GM21381 (cell line): ENCODE data around the gene ZNF608.

ENCODE experiments used
- ATAC-seq: cut with Tn5 transposase; IDR thresholded peaks from one replicate; pipeline ENCODE4 v1.9.1; 2021; ENCODE audit warnings: mild to moderate bottlenecking, moderate library complexity; ENCODE audit not compliant: unreplicated experiment

ZNF608 gene

DNA sequence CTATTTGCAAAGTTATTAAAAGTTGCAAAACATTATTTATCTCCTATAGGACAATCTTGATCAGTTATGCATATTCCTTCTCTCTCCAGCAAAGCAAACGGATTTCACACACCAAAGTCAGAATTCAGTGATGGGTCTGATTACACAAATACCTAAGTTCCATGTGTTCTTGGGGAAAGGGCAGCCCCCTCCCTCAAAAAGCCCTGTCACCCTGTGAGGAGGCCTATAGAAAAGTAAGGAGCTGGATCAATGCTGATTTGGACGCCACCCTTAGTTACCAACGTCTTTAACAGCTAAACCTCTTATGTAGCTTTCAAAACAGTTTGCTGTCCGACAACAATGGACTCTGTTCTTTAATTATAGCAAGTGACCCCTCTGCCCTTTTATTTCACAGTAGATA, 6.4 kb downstream of the ZNF608 start:
- no peak for ATAC-seq

DNA sequence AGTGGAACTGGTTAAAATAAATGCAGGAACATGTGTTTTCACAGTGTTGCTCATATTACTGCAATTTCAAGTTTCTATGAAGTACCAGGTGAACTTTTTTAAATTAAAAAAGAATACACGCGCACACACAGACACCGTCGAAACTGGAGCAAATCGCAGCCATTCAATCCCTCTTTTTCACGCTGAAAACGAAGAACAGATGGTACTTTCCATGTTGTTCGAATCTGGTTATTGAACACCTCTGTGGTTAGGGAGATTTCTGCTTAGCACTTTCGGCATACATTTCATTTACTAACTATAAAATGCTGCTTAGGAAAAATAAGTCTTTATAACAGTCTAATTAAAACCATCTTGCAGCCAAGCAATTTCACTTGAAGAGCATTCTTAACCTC, 6.8 kb downstream of the ZNF608 start:
- ATAC-seq: no peak

DNA sequence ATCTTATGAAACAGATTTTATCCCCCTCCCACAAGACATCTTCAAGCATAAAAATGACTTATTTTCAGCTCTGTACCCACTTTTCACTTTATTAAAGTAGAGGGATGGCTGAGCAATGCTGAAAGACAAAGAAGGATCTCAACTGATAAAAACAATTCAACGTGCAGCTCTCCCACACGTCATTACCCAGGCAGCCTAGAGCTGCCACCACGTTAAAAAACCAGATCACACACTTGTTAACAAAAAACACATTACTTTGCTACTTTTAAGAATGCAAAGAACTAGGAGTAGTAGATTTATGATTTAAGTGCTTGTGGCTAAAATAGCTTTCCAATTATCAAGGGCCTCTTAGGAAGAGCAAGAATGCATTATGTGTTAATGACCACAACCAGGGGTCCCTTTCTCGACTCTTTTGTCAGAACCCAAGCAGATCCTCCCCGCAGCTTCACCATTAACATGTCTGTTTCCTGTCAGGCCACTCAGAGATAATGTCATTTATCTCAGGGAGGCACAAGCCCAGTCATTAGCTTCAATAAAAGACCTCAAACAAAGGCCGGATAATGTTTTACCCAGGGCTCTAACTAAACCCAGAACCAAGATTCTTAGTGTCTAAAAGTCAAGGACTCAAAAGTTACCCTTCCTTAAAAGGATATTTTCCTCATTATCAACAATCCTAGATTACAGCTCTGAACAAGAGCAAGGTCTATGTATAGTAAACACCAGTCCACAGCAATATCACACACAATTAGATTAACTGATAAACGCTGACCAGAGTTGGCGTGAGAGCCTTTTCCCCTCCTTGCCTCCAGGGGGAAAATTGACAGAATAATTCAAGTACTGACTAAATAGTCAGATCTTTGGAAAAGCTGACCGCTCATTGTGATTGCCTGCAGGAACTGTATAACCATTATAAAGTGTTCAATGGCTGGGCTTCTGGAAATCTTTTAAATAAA, 7.5 kb downstream of the ZNF608 start:
- ATAC-seq: no peak

DNA sequence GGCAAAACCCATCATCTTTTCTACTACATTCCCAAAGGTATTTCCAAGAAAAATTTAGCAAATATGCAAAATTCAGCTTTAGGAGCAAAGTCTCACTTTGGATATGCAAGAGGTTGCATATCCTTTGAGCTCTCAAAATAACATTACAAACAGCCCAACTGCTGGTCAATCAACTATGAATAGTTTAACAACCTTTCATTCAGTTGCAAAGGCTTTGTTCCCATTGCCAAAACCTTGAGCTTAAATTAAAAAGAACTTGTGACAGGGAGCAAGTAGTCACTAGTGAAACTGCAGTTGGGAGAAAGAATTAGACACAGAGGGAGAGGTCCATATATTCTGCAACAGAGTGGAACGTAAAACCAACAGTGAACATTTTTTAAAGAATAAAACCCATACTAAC, 8.8 kb downstream of the ZNF608 start:
- no peak for ATAC-seq

DNA sequence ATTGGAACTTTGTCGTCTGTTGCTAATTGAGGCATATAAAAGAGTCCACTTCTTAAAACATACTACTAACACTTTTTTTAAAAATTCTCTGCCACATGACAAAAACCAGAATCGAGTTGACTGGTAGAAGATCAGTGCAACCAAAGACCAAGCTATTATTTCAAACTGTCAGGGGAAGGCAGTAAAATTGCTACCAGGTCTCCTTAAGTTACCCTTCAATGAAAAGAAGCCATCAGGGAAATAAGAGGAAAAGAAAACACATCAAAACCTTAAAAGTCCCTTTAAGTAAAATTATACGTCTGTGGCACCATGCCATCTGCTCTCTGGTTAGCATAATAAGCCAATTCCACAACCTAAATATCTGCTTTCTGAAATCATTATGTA, 9.6 kb downstream of the ZNF608 start:
- ATAC-seq: no peak

DNA sequence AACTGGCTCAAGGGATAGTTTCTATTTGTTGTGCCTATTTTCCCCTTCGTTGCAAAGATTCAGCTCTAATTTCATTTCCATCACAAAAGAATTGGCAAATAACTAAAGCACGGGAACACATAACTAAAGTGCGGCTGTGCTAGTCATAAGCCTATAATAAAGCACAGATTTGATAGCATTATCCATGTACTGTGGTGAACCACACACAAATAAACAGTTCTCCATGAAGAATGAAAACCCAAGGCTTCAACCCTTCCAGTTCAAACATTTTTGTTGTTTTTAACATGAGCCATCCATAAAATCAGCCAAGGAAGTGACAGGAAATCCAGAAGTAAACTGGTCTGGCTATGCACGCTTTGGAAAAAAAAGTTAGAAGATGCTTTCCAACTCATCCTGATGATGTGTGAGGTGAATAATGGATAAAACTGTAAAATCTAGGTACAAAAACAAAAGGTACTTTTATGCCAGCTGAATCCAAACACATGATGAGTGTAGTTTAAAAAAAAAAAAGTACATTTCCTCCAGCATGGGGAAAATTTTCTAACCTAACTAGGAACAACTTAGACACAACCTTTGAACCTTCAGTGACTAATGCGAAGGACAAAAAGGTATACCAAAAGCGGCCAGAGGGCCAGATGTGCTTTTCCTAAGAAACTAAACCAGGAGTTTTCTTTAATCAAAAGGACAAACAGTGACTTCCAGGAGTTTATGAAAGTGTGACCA, 10.2 kb downstream of the ZNF608 start:
- ATAC-seq: no peak

DNA sequence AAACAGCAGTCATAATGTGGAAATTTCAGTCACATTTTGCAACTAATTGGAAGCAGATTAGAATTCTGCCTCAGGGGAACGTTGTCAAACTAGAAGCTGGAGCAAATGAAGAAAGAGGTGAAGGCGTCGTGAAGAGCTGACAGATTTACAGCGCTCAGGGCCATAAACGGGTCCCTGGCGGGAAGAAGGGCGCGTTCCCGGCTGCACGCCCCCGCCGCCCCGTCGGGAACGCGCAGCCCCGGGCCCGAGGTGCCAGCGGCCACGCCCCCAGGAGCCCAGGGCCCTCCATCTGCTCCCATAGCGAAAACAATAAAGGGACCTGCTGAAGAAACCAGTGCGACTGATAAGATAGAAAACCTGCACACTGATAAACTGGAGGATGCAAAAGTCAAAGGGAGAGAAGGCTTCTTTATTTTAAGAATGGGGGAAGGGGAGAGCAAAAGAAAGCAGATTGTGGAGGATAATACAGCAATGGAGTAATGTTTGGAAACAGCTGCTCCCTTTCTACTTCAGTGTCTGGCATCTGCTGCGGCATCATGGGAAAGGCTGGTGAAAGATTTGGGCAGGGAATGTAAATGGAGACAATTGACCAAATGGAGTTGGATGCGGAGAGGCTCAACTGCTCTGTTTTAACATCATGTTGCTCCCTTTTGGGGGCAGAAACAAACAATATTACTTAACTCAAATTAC, 11.1 kb downstream of the ZNF608 start:
- ATAC-seq: no peak

DNA sequence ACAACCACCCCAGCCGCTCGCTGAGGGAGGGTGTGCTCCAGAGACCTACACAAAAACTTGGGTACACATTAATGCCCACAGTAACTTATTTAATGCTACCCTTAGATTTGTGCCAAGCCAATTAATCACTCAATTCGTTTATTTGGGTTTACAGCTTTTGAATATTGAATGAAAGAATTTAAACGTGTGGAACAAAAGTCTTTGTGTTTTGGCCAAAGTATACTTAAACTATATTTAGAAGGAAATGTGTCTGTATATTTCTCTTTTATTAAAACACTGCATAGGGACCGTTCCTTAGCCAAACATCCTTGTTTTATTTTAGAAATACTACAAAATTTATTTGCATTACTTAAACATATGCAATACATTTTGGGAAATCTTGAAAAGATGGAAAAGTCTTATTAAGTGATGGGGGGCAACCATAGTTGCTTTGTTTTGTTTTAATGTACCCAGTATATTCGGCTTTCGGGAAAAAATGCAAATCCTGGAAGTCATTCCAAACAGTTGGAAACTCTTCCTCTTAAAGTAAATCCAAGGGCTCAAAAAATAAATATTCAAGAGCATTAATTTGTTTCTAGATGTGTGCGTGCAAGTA, 11.8 kb downstream of the ZNF608 start:
- ATAC-seq: no peak

DNA sequence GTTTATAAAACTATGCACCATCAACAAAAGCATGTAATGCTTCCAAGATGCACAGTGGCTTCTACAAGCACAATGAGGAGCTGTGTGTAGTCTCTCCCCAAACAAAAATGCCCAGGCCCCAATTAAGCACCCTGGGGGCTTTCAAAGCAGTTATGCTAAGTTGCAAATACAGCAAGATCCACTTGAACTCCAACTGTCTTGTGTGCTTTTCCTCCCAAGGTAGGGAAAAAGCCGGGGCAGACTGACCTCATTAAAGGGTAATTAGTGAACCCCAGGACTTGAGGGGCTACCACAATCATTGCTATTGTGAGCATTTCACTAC, 13.1 kb downstream of the ZNF608 start:
- no peak for ATAC-seq

DNA sequence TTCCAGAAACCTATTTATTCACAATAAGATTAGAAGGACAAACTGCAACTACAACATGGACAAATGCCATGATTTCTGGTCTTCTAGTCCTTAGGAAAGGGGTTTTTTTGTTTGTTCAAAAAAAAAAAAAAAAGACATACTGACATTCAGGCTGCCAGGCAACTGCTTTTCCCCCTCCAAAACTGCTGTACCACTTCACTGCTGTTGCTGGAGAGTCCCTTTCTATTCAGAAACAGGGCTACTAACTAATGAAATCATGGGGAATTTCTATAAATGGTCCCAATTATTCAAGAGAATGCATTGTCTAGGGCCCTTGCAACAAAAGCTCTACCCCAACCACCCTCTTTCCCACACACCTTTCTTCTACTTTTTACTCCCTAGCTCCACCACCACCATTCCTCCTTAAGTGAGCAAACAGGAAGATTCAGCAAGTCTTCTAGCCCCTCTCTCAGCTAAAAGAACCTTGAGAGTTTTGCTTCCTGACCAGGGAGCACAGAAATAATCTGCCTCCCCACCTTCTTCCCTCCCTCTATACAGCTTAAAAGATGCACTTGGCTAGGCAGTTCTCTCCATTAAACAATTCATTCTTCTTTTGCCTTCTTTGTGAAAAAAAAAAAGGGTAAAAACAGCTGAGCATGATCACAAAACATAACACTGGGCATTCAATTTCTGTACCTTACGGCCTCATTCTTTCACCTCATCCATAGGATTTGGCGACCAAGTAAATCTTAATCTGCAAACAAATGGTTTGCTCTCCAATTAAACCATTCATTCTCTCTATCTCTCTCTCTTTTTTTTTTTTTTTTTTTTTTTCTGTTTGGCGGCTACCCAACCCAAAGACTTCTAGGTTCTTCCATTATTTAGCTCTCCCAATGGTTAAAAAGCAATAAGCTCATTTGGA, 13.8 kb downstream of the ZNF608 start:
- no peak for ATAC-seq

DNA sequence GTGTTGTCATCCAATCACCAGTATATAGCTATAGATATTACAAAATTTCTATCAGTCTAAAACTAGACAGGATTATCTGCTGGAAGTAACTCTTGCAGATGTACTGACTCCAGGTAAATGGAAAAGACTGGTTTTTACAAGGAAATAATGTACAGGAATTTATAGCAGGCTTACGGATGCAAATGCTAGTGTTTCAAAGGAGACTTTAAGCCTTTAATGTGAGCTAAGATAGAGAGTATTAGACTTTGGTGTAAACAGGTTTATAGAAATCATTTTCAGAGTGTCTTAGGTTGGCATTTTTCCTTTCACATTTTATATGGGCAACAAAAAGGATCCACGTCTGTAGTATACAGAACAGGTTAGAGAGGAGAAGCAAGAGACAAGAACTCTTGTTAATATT, 16.1 kb downstream of the ZNF608 start:
- ATAC-seq: no peak

DNA sequence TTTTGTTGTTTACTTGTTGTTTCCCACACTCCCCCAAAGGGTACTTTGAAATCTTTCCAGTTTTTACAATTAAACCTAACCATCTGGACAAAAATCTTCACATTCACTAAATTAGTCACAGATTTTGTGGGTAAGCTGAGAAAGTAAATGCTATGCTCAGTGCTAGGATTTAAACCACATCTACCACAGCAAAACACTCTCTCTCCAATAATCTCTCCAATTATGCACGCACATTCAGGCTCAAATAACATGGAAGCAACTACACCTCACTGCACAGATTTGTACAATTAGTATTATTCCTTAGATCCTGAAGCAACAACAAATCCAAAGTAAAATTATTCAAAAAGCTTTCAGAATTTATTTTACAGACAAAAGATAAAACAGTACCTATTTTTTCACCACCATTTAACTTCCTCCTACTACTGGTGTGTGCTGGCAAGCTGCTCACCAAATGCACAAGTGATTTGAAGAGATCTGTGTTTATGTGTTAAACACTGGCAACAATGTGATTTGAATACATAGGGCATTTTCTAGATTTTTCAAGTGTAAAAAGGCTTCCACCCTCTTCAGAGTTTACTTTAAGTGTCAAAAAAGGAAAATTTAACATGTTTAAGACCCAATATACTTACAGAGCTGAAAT, 16.6 kb downstream of the ZNF608 start:
- peak; percentile 53 for ATAC-seq

DNA sequence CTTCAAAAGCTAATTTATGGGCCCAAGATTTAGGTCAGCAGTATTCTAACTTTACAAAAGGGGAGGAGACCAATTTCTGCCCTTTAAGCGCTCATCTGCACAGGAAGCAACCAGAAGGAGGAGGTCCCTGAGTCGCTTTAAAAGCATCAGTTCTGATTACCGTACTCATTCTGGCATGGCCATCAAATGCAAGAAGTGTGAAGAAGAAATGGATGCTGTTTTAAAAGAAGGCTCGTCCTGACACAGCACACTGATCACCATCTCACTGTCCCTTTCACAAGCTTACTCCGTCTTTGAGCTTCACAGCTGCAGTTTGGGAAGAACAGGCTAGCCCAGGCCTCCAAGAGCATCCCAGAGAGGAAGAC, 17.5 kb downstream of the ZNF608 start:
- no peak for ATAC-seq

DNA sequence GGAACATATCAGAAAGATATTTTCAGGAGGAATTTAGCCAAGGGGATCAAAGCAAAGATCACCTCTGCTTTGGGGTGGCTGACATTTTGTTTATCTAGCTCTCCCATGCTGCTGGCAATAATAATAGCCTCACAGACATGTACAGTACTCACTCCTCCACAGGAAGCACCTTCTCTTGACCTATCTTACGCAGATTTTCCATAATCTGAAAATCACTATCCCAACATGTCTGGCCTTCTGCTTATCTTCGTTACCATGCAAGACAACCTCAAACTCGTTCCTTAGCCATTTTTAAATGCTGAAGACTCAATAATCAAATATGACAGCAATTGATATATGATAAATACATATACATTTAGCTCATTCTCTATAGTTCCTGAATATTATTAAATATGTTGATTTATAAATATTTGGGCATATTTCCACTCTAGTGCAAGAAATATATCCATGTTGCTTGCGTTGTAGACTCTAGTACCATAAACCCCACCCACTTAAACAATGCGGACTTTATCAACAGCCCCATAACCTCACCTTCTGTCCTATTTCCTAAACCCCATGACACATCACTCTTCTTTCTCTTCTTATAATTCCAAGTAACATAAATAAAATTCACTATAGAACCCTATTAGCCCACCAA, 18.0 kb downstream of the ZNF608 start:
- ATAC-seq: no peak

DNA sequence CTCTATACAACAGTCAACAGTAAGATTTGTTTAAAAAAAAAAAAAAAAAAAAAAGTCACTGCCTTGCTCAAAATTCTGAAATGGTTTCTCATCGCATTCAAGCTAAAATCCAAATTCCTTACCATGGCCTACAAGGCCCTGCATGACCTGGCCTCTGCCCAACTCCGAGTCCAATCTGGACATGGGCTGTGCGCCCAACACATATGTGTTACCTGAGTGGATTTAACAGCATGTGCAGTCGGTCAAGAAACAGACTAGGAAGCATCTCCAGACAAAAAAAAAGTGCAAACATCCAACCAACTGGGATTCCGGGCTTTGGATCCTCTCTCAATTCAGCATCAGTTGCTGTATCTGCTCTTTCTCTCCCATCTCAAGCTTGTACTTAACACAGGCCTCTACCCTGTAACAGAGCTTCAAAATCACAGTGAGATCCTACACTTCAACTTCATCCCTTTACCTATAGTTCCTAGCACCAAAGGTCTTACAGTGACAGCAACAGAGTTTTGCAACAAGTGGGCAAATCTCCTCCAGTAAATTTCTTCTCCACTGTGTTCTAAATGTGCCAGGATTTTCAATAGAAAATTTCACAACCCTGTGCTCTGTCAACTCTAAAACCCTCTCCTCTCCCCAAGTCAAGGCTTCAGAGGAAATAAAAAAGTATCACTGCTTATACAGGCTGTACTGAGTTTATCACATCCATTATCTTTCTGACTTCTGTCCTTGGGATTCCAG, 19.6 kb downstream of the ZNF608 start:
- no peak for ATAC-seq

DNA sequence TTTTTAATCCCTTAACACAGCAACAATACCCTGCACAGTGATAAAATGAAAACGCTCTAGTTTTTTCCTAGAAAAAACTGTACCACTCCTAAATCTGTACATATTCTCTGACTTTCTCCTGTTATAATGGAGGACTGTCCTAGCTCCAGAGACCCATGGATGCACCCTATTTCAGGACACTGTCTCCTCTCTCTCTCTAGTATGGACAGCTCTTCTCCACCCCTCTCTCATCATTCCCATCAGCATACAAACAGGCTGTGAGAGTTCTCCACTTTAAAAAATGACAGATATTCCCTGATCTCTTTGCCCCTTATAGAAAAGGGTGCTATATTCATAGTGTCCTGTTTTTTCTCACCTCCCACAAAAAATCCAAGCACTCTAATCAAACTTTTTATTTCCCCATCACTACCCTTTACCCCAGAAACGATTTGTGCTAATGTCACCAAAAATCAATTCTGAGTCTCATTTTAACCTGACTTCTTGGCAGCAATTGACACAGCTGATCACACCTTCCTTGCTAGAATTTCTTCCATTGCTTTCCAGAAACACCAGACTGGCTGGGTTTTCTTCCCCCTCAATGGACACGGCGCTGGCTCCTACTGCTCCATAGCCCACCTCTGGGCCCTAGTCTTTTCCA, 20.7 kb downstream of the ZNF608 start:
- ATAC-seq: no peak

DNA sequence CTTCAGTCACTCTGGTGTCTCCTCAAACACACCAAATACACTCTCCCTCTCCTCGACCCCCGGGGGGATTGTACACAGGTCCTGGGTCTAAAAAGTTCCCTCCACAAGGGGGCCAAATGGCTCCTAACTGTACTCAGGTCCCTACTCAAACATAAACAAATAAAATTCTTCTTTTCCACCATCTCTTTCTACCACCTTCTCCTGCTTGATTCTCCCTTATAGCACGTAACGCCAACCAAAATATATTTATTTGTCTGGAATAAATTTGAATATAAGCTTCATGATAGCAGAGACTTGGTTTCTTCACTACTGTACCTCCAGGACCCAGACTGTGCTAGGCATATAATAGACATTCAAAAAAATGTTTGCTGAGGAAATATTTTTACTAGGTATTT, 21.4 kb downstream of the ZNF608 start:
- no peak for ATAC-seq

DNA sequence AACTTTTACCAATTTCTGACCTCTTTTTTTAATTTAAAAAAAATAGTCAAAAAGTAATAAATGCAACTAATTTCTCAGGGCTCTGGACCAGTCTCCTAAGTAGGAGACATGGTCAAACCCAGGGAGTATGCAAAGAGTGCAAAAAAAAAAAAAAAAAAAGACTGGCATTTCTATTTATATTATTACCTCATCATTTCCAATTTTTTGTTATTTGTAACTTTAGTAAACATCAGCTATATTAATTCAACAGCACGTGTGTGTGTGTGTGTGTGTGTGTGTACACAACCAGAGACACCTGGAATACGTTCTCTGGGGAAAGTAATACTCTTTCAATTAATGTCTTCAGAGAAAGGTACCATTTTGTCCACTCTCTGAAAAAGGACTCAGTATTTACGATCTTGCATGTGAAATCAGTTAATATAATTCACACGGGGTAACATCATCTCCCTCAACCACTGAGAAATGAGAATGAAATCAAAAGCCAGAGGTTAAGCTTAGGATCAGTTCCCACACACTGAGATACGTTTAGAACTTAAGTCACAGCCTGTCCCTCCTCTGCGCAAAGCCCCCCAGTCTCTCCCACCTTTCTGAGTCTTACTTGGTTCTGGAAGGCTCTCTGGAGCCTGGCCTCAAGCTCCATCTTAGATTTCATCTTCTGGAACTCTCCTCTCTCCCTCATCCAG, 21.9 kb downstream of the ZNF608 start:
- no peak for ATAC-seq
